Measurements from ENCODE around the gene TRAPPC3.
A peak's percentile ranks its signal among the peaks of the same experiment; 100 is the strongest.

TRAPPC3 gene

GRCh38 chr1:36157973-36158826 lies 8.9 kb upstream of the TRAPPC3 start:
- DNase-seq (ENCODE audit: extremely low read depth, insufficient read length), result no peak
- no peaks in the 10 kb centered on the region; the same call in none of the 2 replicates for H3K36me3 ChIP-seq (ENCODE audit: control insufficient read depth, insufficient read depth, low read length)
- TF ChIP-seq, protein P1, sequence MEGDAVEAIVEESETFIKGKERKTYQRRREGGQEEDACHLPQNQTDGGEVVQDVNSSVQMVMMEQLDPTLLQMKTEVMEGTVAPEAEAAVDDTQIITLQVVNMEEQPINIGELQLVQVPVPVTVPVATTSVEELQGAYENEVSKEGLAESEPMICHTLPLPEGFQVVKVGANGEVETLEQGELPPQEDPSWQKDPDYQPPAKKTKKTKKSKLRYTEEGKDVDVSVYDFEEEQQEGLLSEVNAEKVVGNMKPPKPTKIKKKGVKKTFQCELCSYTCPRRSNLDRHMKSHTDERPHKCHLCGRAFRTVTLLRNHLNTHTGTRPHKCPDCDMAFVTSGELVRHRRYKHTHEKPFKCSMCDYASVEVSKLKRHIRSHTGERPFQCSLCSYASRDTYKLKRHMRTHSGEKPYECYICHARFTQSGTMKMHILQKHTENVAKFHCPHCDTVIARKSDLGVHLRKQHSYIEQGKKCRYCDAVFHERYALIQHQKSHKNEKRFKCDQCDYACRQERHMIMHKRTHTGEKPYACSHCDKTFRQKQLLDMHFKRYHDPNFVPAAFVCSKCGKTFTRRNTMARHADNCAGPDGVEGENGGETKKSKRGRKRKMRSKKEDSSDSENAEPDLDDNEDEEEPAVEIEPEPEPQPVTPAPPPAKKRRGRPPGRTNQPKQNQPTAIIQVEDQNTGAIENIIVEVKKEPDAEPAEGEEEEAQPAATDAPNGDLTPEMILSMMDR (IDR thresholded peaks at IDR 0.05; ENCODE audit: insufficient read depth, low read length, poor library complexity, severe bottlenecking), result no peak
- peak overlapping the region; percentile 95 for H3K4me3 ChIP-seq (replicated peaks; ENCODE audit: low read depth, low read length)
- no peaks in the 10 kb centered on the region for H3K27me3 ChIP-seq (replicated peaks; ENCODE audit: control insufficient read depth, insufficient read depth, low read length)

- H3K36me3 ChIP-seq (ENCODE audit: control insufficient read depth, insufficient read depth, low read length), result no peaks in the 10 kb centered on the region; the same call in none of the 2 replicates
- H3K27me3 ChIP-seq (replicated peaks; ENCODE audit: control insufficient read depth, insufficient read depth, low read length), result no peaks in the 10 kb centered on the region
- TF ChIP-seq, protein P1 (IDR thresholded peaks at IDR 0.05; ENCODE audit: insufficient read depth, low read length, poor library complexity, severe bottlenecking), result no peak
- H3K4me3 ChIP-seq (replicated peaks; ENCODE audit: low read depth, low read length), result peak overlapping the region; percentile 95
- no peak for DNase-seq (ENCODE audit: extremely low read depth, insufficient read length)
These were observed 8.0 kb upstream of the TRAPPC3 start for GRCh38 chr1:36157115-36157903.

- TF ChIP-seq, protein P1 (IDR thresholded peaks at IDR 0.05; ENCODE audit: insufficient read depth, low read length, poor library complexity, severe bottlenecking), result no peak
- no peaks in the 10 kb centered on the region; the same call in none of the 2 replicates for H3K36me3 ChIP-seq (ENCODE audit: control insufficient read depth, insufficient read depth, low read length)
- DNase-seq (ENCODE audit: extremely low read depth, insufficient read length), result peak; percentile 71
- H3K4me3 ChIP-seq (replicated peaks; ENCODE audit: low read depth, low read length), result peak overlapping the region; percentile 95
- H3K27me3 ChIP-seq (replicated peaks; ENCODE audit: control insufficient read depth, insufficient read depth, low read length), result no peaks in the 10 kb centered on the region
These were observed 7.2 kb upstream of the TRAPPC3 start for GRCh38 chr1:36156329-36157114.

DNA sequence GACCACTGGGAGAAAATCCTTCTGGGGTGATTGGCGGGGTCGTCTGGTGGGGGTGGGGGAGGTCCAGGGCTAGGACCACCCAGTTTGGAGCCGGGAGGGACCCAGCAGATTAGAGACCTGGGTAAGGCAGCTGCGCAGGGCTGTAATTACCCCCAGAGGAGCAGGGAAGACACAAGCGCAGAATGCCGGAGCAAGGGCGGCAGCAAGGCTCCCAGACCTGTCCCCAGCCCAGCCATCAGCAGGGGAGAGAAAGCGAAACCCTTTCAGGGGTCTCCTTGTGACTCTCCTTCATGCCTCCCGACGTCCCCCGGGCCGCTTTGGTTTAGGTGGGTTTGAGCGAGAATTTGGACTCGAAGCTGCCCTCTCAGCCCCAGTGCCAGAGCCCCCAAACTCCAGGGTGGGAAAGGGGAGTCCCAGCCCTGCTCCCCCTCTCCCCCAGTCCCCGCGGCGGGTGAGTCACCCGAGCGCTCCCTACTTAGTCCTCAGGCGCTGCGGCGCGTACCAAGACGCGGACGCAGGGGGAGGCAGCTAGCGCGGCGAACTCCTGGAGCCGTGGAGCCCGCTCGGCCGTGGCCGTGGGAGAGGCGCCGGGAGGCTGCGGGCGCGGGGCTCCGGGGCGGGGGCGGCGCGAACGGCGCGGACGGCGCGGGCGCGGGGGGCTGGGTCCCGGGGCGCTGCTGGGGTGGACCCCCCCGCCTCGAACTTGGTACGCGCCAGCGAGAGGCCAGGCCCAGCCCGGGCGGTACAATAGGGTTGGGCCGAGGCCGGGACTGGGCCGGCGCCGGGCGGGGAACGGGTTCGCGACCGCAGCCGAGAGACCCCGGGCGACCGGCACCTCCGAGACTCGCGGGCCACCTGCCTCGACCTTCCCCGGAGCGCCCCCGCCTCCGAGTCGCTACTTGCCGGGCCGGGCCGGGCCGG lies 6.4 kb upstream of the TRAPPC3 start, which contains the start of gene MAP7D1:
Gene MAP7D1 (plus strand): TSS at position 753 of the 921 bp plus-strand sequence. CDS start 258 bp downstream, outside the sequence.
- peak; percentile 87 for DNase-seq (ENCODE audit: extremely low read depth, insufficient read length)
- Histone ChIP-seq H3K27me3 (replicated peaks; ENCODE audit: control insufficient read depth, insufficient read depth, low read length) (no peaks in the 10 kb centered on the region), H3K4me3 (replicated peaks; ENCODE audit: low read depth, low read length) (peak within 1 kb of the TSS; percentile 95), H3K36me3 (ENCODE audit: control insufficient read depth, insufficient read depth, low read length) (no peaks in the 10 kb centered on the region; the same call in none of the 2 replicates)
- TF ChIP-seq, protein P1 (IDR thresholded peaks at IDR 0.05; ENCODE audit: insufficient read depth, low read length, poor library complexity, severe bottlenecking), result no peak
